Hepatocyte (in vitro differentiated cells): ENCODE measurements around the gene SPATA12. TPM values are rescaled to one million over a fixed set of nuclear protein-coding genes. Genes with fewer than 3 reads are reported as not detected.

ENCODE experiments used
- DNase-seq: peaks from one replicate; pipeline ENCODE4 v3.0.0-alpha.2; 2016; ENCODE audit warnings: low spot score
- H2AFZ ChIP-seq: fragments of 200-600 bp; sonication (generic); 2 replicates; pipeline ENCODE4 v1.6.0; 2016; ENCODE audit warnings: antibody characterized with exemption, mild to moderate bottlenecking
- H3K27ac ChIP-seq: fragments of 200-600 bp; sonication (generic); 2 replicates; pipeline ENCODE4 v1.5.1; 2016; ENCODE audit warnings: mild to moderate bottlenecking
- H3K27me3 ChIP-seq: fragments of 200-600 bp; sonication (generic); 2 replicates; pipeline ENCODE4 v1.6.1; 2016
- H3K36me3 ChIP-seq: fragments of 200-600 bp; sonication (generic); replicated peaks from 2 replicates; pipeline ENCODE4 v1.5.1; 2016; ENCODE audit warnings: low read depth; ENCODE audit not compliant: insufficient read depth
- H3K4me1 ChIP-seq: fragments of 200-600 bp; sonication (generic); 2 replicates; pipeline ENCODE4 v1.5.1; 2016; ENCODE audit warnings: mild to moderate bottlenecking, moderate library complexity; ENCODE audit not compliant: insufficient read depth
- H3K4me2 ChIP-seq: fragments of 200-600 bp; sonication (generic); 2 replicates; pipeline ENCODE4 v1.6.0; 2016
- H3K4me3 ChIP-seq: fragments of 200-600 bp; sonication (generic); 2 replicates; pipeline ENCODE4 v1.5.1; 2016; ENCODE audit warnings: mild to moderate bottlenecking
- H3K79me2 ChIP-seq: fragments of 200-600 bp; sonication (generic); 2 replicates; pipeline ENCODE4 v1.6.0; 2017; ENCODE audit warnings: mild to moderate bottlenecking
- H3K9me2 ChIP-seq: fragments of 200-600 bp; sonication (generic); replicated peaks from 2 replicates; pipeline ENCODE4 v1.6.0; 2017; ENCODE audit warnings: mild to moderate bottlenecking; ENCODE audit not compliant: insufficient read depth
- H3K9me3 ChIP-seq: fragments of 200-600 bp; sonication (generic); 2 replicates; pipeline ENCODE4 v1.5.1; 2016; ENCODE audit warnings: low read depth, mild to moderate bottlenecking
- H4K20me1 ChIP-seq: fragments of 200-600 bp; sonication (generic); 2 replicates; pipeline ENCODE4 v1.6.0; 2016; ENCODE audit warnings: mild to moderate bottlenecking; ENCODE audit not compliant: insufficient read depth, poor library complexity, severe bottlenecking
- CTCF ChIP-seq: fragments of 200-600 bp; sonication (generic); IDR thresholded peaks from 2 replicates; pipeline ENCODE4 v1.5.1; 2016; ENCODE audit warnings: antibody characterized with exemption, mild to moderate bottlenecking; ENCODE audit not compliant: poor library complexity
- EZH2 ChIP-seq: fragments of 200-600 bp; sonication (generic); IDR thresholded peaks from 2 replicates; pipeline ENCODE4 v1.6.1; 2016; ENCODE audit warnings: antibody characterized with exemption, mild to moderate bottlenecking, borderline replicate concordance
- EZH2phosphoT487 ChIP-seq: fragments of 200-600 bp; sonication (generic); IDR thresholded peaks from one replicate; pipeline ENCODE4 v1.6.1; 2018; ENCODE audit warnings: antibody characterized with exemption, mild to moderate bottlenecking, low read depth, moderate library complexity; ENCODE audit not compliant: unreplicated experiment, severe bottlenecking
- WGBS: methylation state at CpG from one replicate; pipeline ENCODE4 v1.1.6; 2016; ENCODE audit warnings: low lambda C conversion rate; ENCODE audit errors: missing lambda C conversion rate; 5-methylcytosine and 5-hydroxymethylcytosine counted together
- polyA plus RNA-seq: library from polyadenylated mRNA; unstranded; fragments of >200 nt; fragmentation: Nextera tagmentation; extraction: Ambion mirVana; gene quantifications from 2 replicates; pipeline ENCODE4 v1.2.1, GENCODE V29; 2016
- total RNA-seq: library from RNA; depleted of rRNA; stranded (reverse); fragments of >200 nt; gene quantifications from 2 replicates; pipeline ENCODE4 v1.2.3, GENCODE V29; 2014

SPATA12 gene
- total and polyA plus RNA-seq, 2 experiments from 2014 or later = 0.10 to 0.25 TPM

- no peaks in the 10 kb centered on the region for H3K9me3 ChIP-seq
- no peaks in the 10 kb centered on the region for H3K36me3 ChIP-seq
- H3K9me2 ChIP-seq = no peaks in the 10 kb centered on the region
- no peaks in the 10 kb centered on the region for H3K27me3 ChIP-seq
- no peaks in the 10 kb centered on the region for H3K79me2 ChIP-seq
- TF ChIP-seq EZH2phosphoT487 = no peak
- TF ChIP-seq EZH2 = no peak
- no peak for TF ChIP-seq CTCF
- H3K4me1 ChIP-seq = no peaks in the 10 kb centered on the region
- H3K4me2 ChIP-seq = no peak overlapping the region
- H3K27ac ChIP-seq = no peak overlapping the region
- H2AFZ ChIP-seq = no peak overlapping the region
- H3K4me3 ChIP-seq = no peak overlapping the region
- H4K20me1 ChIP-seq = no peaks in the 10 kb centered on the region
- DNase-seq = no peak
Measured at GRCh38 chr3:57086201-57086600, 25.7 kb downstream of the SPATA12 start.

GRCh38 chr3:57087361-57088092, 27.1 kb downstream of the SPATA12 start:
- Histone ChIP-seq H3K4me1 (no peaks in the 10 kb centered on the region), H3K27ac (no peak overlapping the region), H4K20me1 (no peaks in the 10 kb centered on the region), H3K9me2 (no peaks in the 10 kb centered on the region), H3K4me3 (no peak overlapping the region), H3K4me2 (no peak overlapping the region), H3K36me3 (no peaks in the 10 kb centered on the region), H3K27me3 (no peaks in the 10 kb centered on the region), H3K79me2 (no peaks in the 10 kb centered on the region), H2AFZ (no peak overlapping the region), H3K9me3 (no peaks in the 10 kb centered on the region)
- TF ChIP-seq EZH2phosphoT487 (no peak), EZH2 (no peak), CTCF (no peak)
- WGBS = 100% methylated on average over 1 of the region's 1 CpG
- no peak for DNase-seq

GRCh38 chr3:57088503-57088902, 28.0 kb downstream of the SPATA12 start:
- Histone ChIP-seq H3K27me3 (no peaks in the 10 kb centered on the region), H3K9me2 (no peaks in the 10 kb centered on the region), H3K4me3 (no peak overlapping the region), H3K4me1 (no peaks in the 10 kb centered on the region), H3K36me3 (no peaks in the 10 kb centered on the region), H2AFZ (no peak overlapping the region), H3K9me3 (no peaks in the 10 kb centered on the region), H4K20me1 (no peaks in the 10 kb centered on the region), H3K27ac (no peak overlapping the region), H3K79me2 (no peaks in the 10 kb centered on the region), H3K4me2 (no peak overlapping the region)
- 95% methylated on average over 5 of the region's 5 CpGs for WGBS
- DNase-seq = no peak
- TF ChIP-seq CTCF (no peak), EZH2phosphoT487 (no peak), EZH2 (no peak)
